IPS-20b (cell line): ENCODE measurements around the gene PARP2.

Source experiments
- H3K27ac ChIP-seq: one replicate; pipeline ENCODE4 v1.5.1; 2013; ENCODE audit warnings: low read length
- H3K27me3 ChIP-seq: 2 replicates; pipeline ENCODE4 v1.6.1; 2013; ENCODE audit warnings: mild to moderate bottlenecking, low read length, inconsistent platforms; ENCODE audit not compliant: insufficient read depth
- H3K36me3 ChIP-seq: 2 replicates; pipeline ENCODE4 v1.6.1; 2013; ENCODE audit warnings: low read depth, mild to moderate bottlenecking, inconsistent platforms, low read length, moderate library complexity; ENCODE audit not compliant: insufficient read depth
- H3K4me1 ChIP-seq: 2 replicates; pipeline ENCODE4 v1.6.1; 2013; ENCODE audit warnings: mild to moderate bottlenecking, control low read depth, inconsistent platforms, low read length, moderate library complexity; ENCODE audit not compliant: insufficient read depth
- H3K4me3 ChIP-seq: 2 replicates; pipeline ENCODE4 v1.5.1; 2013; ENCODE audit warnings: mild to moderate bottlenecking, low read length, inconsistent platforms
- H3K9ac ChIP-seq: 2 replicates; pipeline ENCODE4 v1.6.1; 2013; ENCODE audit warnings: low read depth, mild to moderate bottlenecking, inconsistent platforms, low read length, moderate library complexity
- H3K9me3 ChIP-seq: 2 replicates; pipeline ENCODE4 v1.6.1; 2013; ENCODE audit warnings: mild to moderate bottlenecking, low read depth, low read length, inconsistent platforms; ENCODE audit not compliant: insufficient read depth

Gene PARP2

GRCh38 chr14:20382526-20382925, 39.1 kb downstream of the PARP2 start:
- Histone ChIP-seq H3K4me3 (no peak overlapping the region), H3K9ac (no peak overlapping the region), H3K27me3 (no peaks in the 10 kb centered on the region), H3K9me3 (no peaks in the 10 kb centered on the region), H3K27ac (no peak overlapping the region), H3K4me1 (no peaks in the 10 kb centered on the region), H3K36me3 (peaks cover 74% of the 10 kb centered on the region)

DNA sequence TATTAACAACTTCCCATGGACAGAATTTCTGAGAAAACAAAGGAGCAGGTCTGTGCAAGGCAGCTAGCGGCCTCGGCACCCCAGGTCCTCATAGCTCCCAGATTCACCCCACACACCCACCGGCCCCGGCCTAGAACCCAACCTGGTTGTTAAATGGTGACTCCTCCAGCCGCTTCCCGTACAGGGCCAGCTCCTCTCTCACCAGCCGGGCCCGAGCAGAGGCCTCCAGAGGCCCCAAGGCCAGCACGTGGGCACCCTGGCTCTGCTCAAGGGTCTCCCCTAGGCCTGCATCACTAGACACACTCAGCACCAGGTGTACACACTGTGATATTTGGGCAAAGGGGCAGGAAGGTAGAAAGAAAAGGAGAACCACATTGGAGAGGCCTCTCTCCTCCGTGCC, 39.6 kb downstream of the PARP2 start:
- Histone ChIP-seq H3K4me3 (no peak overlapping the region), H3K27me3 (no peaks in the 10 kb centered on the region), H3K4me1 (no peaks in the 10 kb centered on the region), H3K27ac (no peak overlapping the region), H3K36me3 (peaks cover 78% of the 10 kb centered on the region), H3K9me3 (no peaks in the 10 kb centered on the region), H3K9ac (no peak overlapping the region)

- Histone ChIP-seq H3K36me3 (peaks cover 75% of the 10 kb centered on the region), H3K27me3 (no peaks in the 10 kb centered on the region), H3K9me3 (no peaks in the 10 kb centered on the region), H3K9ac (no peak overlapping the region), H3K4me1 (no peaks in the 10 kb centered on the region), H3K4me3 (no peak overlapping the region), H3K27ac (no peak overlapping the region)
These were observed 40.2 kb downstream of the PARP2 start for GRCh38 chr14:20383636-20384035.

GRCh38 chr14:20384321-20384720, 40.9 kb downstream of the PARP2 start:
- Histone ChIP-seq H3K36me3 (peaks cover 72% of the 10 kb centered on the region), H3K27ac (no peak overlapping the region), H3K9me3 (no peaks in the 10 kb centered on the region), H3K4me3 (no peak overlapping the region), H3K9ac (no peak overlapping the region), H3K27me3 (no peaks in the 10 kb centered on the region), H3K4me1 (no peaks in the 10 kb centered on the region)

GRCh38 chr14:20384886-20385285, 41.5 kb downstream of the PARP2 start:
- Histone ChIP-seq H3K36me3 (peaks cover 72% of the 10 kb centered on the region), H3K27ac (no peak overlapping the region), H3K9ac (no peak overlapping the region), H3K4me1 (no peaks in the 10 kb centered on the region), H3K9me3 (no peaks in the 10 kb centered on the region), H3K4me3 (no peak overlapping the region), H3K27me3 (no peaks in the 10 kb centered on the region)

- Histone ChIP-seq H3K27me3 (no peaks in the 10 kb centered on the region), H3K4me1 (no peaks in the 10 kb centered on the region), H3K9me3 (no peaks in the 10 kb centered on the region), H3K4me3 (no peak overlapping the region), H3K36me3 (peaks cover 70% of the 10 kb centered on the region), H3K27ac (no peak overlapping the region), H3K9ac (no peak overlapping the region)
These were observed 42.9 kb downstream of the PARP2 start for GRCh38 chr14:20386276-20386855.

GRCh38 chr14:20387576-20387975, 44.1 kb downstream of the PARP2 start:
- H3K4me3 ChIP-seq, result no peak overlapping the region
- no peak overlapping the region for H3K9ac ChIP-seq
- no peaks in the 10 kb centered on the region for H3K4me1 ChIP-seq
- H3K27ac ChIP-seq, result no peak overlapping the region
- no peaks in the 10 kb centered on the region for H3K9me3 ChIP-seq
- H3K36me3 ChIP-seq, result peaks cover 70% of the 10 kb centered on the region
- H3K27me3 ChIP-seq, result no peaks in the 10 kb centered on the region

GRCh38 chr14:20388159-20388558, 44.7 kb downstream of the PARP2 start:
- no peaks in the 10 kb centered on the region for H3K27me3 ChIP-seq
- H3K4me1 ChIP-seq, result no peaks in the 10 kb centered on the region
- no peak overlapping the region for H3K9ac ChIP-seq
- H3K9me3 ChIP-seq, result no peaks in the 10 kb centered on the region
- H3K4me3 ChIP-seq, result no peak overlapping the region
- peaks cover 71% of the 10 kb centered on the region for H3K36me3 ChIP-seq
- no peak overlapping the region for H3K27ac ChIP-seq

DNA sequence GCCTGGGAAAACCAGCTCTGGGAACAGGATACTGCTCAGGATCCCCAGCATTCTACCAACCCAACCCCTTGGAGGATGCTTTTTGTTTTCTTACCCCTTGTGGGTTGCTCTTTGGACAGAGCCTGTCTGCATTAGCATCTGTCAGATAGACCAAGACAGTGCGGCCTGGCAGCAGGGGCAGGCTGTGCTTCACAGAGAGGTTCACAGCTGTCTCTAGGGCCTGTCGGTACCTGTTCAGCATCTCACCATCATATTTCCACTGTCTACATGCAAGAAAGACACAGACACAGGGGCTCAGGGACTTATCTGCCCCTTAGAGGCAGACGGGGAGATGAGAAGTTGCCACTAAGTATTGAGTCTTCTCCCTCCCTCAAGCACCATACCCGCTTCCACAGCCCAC, 48.1 kb downstream of the PARP2 start:
- Histone ChIP-seq H3K9ac (no peak overlapping the region), H3K4me3 (no peak overlapping the region), H3K27me3 (no peaks in the 10 kb centered on the region), H3K4me1 (no peaks in the 10 kb centered on the region), H3K27ac (no peak overlapping the region), H3K9me3 (no peaks in the 10 kb centered on the region), H3K36me3 (peaks cover 56% of the 10 kb centered on the region)

GRCh38 chr14:20397511-20397910, 54.1 kb downstream of the PARP2 start:
- no peak overlapping the region for H3K9ac ChIP-seq
- no peaks in the 10 kb centered on the region for H3K4me1 ChIP-seq
- H3K9me3 ChIP-seq, result no peaks in the 10 kb centered on the region
- no peak overlapping the region for H3K27ac ChIP-seq
- no peaks in the 10 kb centered on the region for H3K27me3 ChIP-seq
- H3K36me3 ChIP-seq, result peaks cover 23% of the 10 kb centered on the region
- no peak overlapping the region for H3K4me3 ChIP-seq

DNA sequence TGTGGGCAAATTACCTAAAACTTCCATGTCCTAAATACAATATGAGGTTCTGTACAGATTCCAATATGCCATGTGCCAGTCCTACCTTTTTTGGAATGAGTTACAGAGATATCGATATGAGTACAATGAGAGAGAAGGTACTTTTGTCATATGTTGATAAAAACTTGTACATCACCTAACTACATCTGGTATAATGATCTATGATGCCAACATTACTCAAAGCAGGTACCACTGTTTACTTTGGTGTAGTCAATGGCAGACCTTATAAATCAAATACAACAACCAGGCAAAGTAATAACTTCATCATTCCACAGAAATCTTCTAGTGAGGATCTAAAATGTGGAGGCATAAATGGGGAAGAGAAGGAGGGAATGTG, 57.1 kb downstream of the PARP2 start:
- no peaks in the 10 kb centered on the region for H3K4me1 ChIP-seq
- H3K4me3 ChIP-seq, result no peak overlapping the region
- no peak overlapping the region for H3K9ac ChIP-seq
- peaks cover 18% of the 10 kb centered on the region for H3K36me3 ChIP-seq
- H3K27ac ChIP-seq, result no peak overlapping the region
- no peaks in the 10 kb centered on the region for H3K27me3 ChIP-seq
- H3K9me3 ChIP-seq, result no peaks in the 10 kb centered on the region

DNA sequence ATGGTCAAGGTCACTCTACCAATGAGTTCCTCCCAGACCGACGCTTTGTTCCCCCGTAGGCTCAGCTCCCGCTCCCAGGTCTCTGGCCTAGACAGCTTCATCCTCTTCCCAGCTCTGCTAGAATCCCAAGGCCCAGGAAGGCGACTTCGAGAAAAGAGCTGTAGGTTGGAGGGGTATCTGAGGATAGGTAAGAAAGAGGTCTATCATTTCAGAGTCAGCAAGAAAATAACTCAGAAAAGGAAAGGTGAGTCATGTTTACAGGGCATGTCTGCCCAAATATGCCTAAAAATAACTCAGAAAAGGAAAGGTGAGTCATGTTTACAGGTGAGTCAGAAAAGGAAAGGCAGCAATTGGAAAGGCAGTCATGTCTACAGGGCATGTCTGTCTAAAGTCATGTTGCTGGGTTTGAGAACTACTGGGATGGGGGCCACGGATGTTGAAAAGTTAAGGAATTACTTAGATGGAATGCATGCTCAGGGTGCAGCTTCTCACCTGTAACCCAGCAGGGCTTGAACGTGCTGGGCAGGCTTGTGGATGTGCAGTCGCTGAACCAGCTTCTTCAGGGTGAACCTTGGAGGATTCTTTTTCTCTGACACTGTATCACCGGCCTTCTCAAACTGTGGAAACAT, 57.6 kb downstream of the PARP2 start:
- Histone ChIP-seq H3K27ac (no peak overlapping the region), H3K4me1 (no peaks in the 10 kb centered on the region), H3K9ac (no peak overlapping the region), H3K4me3 (no peak overlapping the region), H3K36me3 (peaks cover 18% of the 10 kb centered on the region), H3K27me3 (no peaks in the 10 kb centered on the region), H3K9me3 (no peaks in the 10 kb centered on the region)
